NCI-H1436 (cell line): ENCODE results near the gene PIGP.
"Not testable (repeated sequence)": the region's sequence is repeated elsewhere in the genome, so short reads cannot be mapped to it uniquely, and the experiment has no call there.

ENCODE experiments used
- DNase-seq: peaks from one replicate; lab custom pipeline; 2025; lab: John Stamatoyannopoulos, UW

The PIGP gene

GRCh38 chr21:37044643-37045042 lies 28.2 kb downstream of the PIGP start:
- DNase-seq = no peak

DNA sequence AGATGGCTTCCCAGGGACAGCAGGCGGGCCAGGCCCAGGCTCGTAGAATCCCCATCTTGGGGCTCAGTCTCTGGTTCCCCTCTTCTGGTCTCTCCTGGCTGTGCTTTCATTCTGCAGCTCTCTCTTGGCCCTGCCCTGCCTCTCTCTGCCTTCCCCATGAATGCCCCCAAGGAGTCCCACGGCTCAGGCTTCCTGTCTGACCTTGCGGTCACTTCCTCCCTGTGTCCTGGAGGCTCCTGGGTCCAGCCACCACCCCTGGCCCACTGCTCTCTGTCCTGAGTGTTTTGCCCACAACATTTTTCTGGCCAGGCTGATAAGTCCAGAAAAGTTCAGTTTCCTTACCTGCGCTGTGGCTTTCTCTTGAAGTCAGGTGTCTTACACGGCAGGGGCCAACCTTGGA lies 29.1 kb downstream of the PIGP start:
- DNase-seq = no peak

- peak; percentile 26 for DNase-seq
These were observed 31.1 kb downstream of the PIGP start for GRCh38 chr21:37041706-37042271.

DNA sequence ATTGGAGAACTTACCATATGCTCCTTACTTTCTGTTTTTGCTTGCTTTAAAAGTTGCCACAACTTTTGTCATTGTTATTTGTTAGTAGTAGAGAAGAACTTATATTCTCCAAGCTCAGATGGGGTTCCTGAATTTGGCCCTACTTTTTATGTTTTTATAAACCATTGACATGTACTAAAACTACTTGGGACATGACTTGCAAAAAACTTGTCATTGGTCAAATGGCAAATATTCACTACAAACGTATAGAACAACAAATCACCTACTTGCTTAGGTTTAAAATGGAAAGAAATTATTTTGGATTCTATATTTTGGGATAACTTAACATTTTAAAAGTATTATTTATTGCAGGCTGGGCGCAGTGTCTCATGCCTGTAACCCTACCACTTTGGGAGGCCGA lies 32.7 kb downstream of the PIGP start:
- no peak for DNase-seq

DNA sequence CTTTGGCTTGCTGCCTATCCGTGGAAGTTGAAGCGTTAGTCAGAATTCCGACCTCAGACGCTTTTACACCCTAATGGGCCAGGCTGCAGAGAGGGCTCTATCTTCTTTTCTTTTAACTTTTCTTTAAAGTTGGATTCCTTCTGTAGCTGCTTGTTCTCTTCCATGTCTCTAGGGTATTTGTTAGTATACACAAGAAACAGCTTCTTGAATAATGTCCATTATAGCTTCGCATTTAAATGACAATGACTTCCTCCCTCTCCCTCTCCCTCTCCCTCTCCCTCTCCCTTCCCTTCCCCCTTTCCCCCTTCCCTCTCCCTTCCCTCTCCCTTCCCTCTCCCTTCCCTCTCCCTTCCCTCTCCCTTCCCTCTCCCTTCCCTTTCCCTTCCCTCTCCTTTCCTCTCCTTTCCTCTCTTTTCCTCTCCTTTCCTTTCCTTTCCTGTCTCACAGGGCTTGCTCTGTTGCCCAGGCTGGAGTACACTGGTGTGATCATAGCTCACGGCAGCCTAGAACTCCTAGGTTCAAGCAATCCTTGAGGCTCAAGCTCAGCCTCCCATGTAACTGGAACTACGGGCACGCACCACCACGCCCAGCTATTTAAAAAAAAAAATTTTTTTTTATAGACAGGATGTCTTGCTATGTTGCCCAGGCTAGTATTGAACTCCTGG lies 33.3 kb downstream of the PIGP start:
- no peak for DNase-seq

DNA sequence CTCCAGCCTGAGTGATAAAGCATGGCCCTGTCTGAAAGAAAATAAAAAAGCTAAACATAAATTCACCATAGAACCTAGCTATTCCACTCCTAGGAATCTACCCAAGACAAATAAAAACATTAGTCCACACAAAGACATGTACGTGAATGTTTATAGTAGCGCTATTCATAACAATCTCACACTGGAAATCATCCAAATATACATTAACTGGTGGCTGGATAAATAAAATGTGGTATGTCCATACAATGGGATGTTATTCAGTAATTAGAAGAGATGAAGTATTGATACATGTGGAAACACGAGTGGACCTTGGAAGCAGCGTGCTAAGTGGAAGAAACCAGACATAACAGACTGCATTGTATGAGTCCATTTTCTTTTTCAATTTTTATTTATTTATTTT lies 36.7 kb downstream of the PIGP start:
- DNase-seq = no peak

- DNase-seq = not testable (repeated sequence)
These were observed 38.5 kb downstream of the PIGP start for GRCh38 chr21:37034394-37034793.

GRCh38 chr21:37032877-37033471 lies 39.9 kb downstream of the PIGP start:
- DNase-seq = no peak

DNA sequence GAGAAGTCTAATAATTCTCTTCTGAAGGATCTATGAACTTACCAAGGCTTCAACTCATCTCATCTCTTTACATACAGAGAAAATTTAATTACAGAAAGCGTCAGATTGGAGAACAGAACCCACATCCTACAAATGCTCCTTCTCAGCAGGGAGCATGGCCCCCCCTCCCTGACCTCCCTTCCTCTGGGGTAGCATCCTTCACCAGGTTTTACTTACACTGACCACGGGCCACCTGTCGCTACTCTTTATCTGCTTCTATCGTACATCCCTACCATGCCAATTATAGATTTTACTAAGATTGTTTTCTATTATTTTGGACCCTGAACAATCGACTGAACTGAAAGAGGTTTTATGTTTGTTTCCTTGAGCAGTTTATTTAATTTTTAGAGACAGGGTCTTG lies 40.6 kb downstream of the PIGP start:
- DNase-seq = no peak

DNA sequence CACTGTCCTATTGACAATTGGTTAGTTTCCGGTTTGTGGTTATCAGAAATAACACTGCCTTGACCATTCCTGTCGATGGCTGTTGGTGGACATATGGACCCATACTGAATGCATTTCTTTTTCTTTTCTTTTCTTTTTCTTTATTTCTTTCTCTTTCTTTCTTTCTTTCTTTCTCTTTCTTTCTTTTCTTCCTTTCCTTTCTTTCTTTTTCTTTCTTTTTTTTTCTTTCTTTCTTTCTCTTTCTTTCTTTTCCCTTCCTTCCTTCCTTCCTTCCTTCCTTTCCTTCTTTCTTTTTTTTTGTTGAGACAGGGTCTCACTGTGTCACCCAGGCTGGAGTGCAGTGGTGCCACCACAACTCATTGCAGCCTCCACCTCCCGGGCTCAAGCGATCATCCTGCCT lies 42.0 kb downstream of the PIGP start:
- no peak for DNase-seq

DNA sequence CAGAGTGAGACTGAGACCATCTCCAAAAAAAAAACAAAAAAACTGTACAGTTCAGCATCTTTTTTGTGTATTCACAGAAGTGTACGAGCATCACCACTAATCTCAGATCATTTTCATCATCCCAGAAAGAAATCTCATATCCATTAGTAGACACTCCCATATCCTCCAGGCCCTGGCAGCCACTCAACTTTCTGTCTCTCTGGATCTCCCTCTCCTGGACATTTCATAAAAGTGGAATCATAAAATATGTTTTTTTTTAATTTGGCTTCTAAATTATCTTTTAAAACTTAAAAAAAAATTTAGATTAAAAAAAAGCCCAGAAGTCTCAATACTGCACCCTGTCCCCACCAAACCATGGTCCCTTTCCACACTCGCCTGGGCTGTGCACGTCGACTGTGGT lies 44.3 kb downstream of the PIGP start:
- DNase-seq = no peak

GRCh38 chr21:37026499-37026898 lies 46.4 kb downstream of the PIGP start:
- DNase-seq = no peak

DNA sequence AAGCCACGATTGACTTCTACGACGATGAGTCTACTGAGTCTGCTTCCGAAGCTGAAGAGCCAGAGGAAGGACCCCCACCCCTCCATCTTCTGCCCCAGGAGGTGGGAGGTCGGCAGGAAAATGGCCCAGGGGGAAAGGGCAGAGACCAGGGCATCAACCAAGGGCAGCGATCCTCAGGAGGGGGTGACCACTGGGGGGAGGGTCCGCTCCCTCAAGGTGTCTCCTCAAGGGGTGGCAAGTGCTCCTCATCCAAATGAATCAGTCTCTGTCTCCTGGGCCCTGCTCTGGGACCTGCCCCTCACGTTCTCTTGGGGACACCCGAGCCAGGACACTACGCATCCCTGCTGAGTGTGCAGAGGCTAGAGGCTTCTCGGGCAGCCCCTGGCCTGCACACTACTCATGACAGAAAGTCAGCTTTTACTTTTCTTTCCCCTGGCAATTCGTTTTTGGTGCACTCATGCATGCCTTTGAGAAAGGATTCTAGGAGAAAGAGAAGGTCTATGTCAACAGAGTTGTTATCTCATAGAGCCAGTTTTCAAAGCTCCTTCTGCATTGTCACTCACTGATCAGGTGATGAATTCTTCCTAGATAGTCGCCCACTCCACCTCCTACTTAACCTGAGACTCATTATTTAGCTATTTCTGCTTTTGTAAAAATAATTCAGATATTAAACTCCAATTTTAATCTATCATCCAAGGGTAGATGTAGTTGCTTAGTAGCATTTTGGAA lies 54.8 kb downstream of the PIGP start:
- DNase-seq = no peak
